HepG2 (cell line): ENCODE results near the gene CAMTA2. TPM values are rescaled to one million over a fixed set of nuclear protein-coding genes. Genes with fewer than 3 reads are reported as not detected.

ENCODE experiments used
- BCL3 ChIP-seq: sonication (generic); formaldehyde crosslinking; IDR thresholded peaks from 2 replicates; pipeline ENCODE4 v1.5.1; 2020; ENCODE audit warnings: mild to moderate bottlenecking, missing genetic modification reagents, moderate library complexity
- BORCS8-MEF2B ChIP-seq: sonication (generic); formaldehyde crosslinking; IDR thresholded peaks from 2 replicates; pipeline ENCODE4 v1.8.0; 2022; ENCODE audit warnings: mild to moderate bottlenecking, missing genetic modification reagents
- BRD4 ChIP-seq: sonication (generic); formaldehyde crosslinking; IDR thresholded peaks from 2 replicates; pipeline ENCODE4 v1.4.0; 2020; ENCODE audit warnings: missing genetic modification reagents
- CEBPG ChIP-seq: IDR thresholded peaks from 2 replicates; pipeline ENCODE4 v1.6.1; 2016
- GATAD2A ChIP-seq: IDR thresholded peaks from 2 replicates; pipeline ENCODE4 v1.6.1; 2016
- HNF4A ChIP-seq: sonication (generic); formaldehyde crosslinking; IDR thresholded peaks from 2 replicates; pipeline ENCODE4 v1.4.0; 2020; ENCODE audit warnings: missing genetic modification reagents
- KAT7 ChIP-seq: IDR thresholded peaks from 2 replicates; pipeline ENCODE4 v1.6.1; 2018; ENCODE audit warnings: borderline replicate concordance, missing compliant biosample characterization
- KAT8 ChIP-seq: IDR thresholded peaks from 2 replicates; pipeline ENCODE4 v1.6.1; 2016; ENCODE audit warnings: missing genetic modification reagents, missing compliant biosample characterization
- KDM5B ChIP-seq: sonication (generic); formaldehyde crosslinking; IDR thresholded peaks from 2 replicates; pipeline ENCODE4 v1.4.0; 2020; ENCODE audit warnings: missing genetic modification reagents, mild to moderate bottlenecking, borderline replicate concordance
- MBNL3 ChIP-seq: fragments of 250-450 bp; sonication (Bioruptor Pico); conservative IDR thresholded peaks from 2 replicates; pipeline ENCODE4 v1.8.0; 2022; ENCODE audit warnings: mild to moderate bottlenecking, inconsistent platforms
- MTERF4 ChIP-seq: sonication (generic); formaldehyde crosslinking; IDR thresholded peaks from 2 replicates; pipeline ENCODE4 v1.8.0; 2023; ENCODE audit warnings: mild to moderate bottlenecking, missing genetic modification reagents
- NFE2L1 ChIP-seq: sonication (generic); formaldehyde crosslinking; IDR thresholded peaks from 2 replicates; pipeline ENCODE4 v1.4.0; 2020; ENCODE audit warnings: missing genetic modification reagents, mild to moderate bottlenecking, borderline replicate concordance
- PBX3 ChIP-seq: sonication (generic); formaldehyde crosslinking; IDR thresholded peaks from 2 replicates; pipeline ENCODE4 v1.8.1; 2023; ENCODE audit warnings: missing genetic modification reagents, inconsistent platforms, borderline replicate concordance
- PHF20 ChIP-seq: sonication (generic); formaldehyde crosslinking; IDR thresholded peaks from 2 replicates; pipeline ENCODE4 v1.5.0; 2020; ENCODE audit warnings: mild to moderate bottlenecking, missing genetic modification reagents
- RAD51 ChIP-seq: fragments of 450-650 bp; IDR thresholded peaks from 2 replicates; pipeline ENCODE4 v1.6.1; 2016; ENCODE audit warnings: borderline replicate concordance
- SP4 ChIP-seq: sonication (generic); formaldehyde crosslinking; IDR thresholded peaks from 2 replicates; pipeline ENCODE4 v1.8.1; 2023; ENCODE audit warnings: mild to moderate bottlenecking, missing genetic modification reagents
- U2AF2 ChIP-seq: fragments of 200-400 bp; formaldehyde crosslinking; IDR thresholded peaks from 2 replicates; pipeline ENCODE4 v1.6.1; 2017; ENCODE audit warnings: low read depth, mild to moderate bottlenecking, low read length
- ZMYM4 ChIP-seq: sonication (generic); formaldehyde crosslinking; IDR thresholded peaks from 2 replicates; pipeline ENCODE4 v1.8.1; 2023; ENCODE audit warnings: mild to moderate bottlenecking, missing genetic modification reagents
- ZNF274 ChIP-seq: sonication (generic); formaldehyde crosslinking; IDR thresholded peaks from 2 replicates; pipeline ENCODE4 v1.5.1; 2020; ENCODE audit warnings: mild to moderate bottlenecking, missing genetic modification reagents
- ZNF362 ChIP-seq: sonication (generic); formaldehyde crosslinking; IDR thresholded peaks from 2 replicates; pipeline ENCODE4 v1.4.0; 2020; ENCODE audit warnings: missing genetic modification reagents, mild to moderate bottlenecking, borderline replicate concordance
- ZNF589 ChIP-seq: sonication (generic); formaldehyde crosslinking; conservative IDR thresholded peaks from 2 replicates; pipeline ENCODE4 v1.8.0; 2022; ENCODE audit warnings: mild to moderate bottlenecking, moderate library complexity, missing genetic modification reagents
- ZNF773 ChIP-seq: sonication (generic); formaldehyde crosslinking; IDR thresholded peaks from 2 replicates; pipeline ENCODE4 v1.4.0; 2020; ENCODE audit warnings: missing genetic modification reagents, borderline replicate concordance
- polyA plus RNA-seq, 8 experiments: library from polyadenylated mRNA; depleted of rRNA in 3 of 8; stranded (reverse) in 7 of 8; unstranded in 1 of 8; fragments of >200 nt; fragmentation: Illumina TruSeq in 4 of 8; extraction: Trizol in 4 of 8; gene quantifications; 2 replicates each; pipeline versions ENCODE4 v1.2.1 to v1.2.3, GENCODE V29; 2011 to 2016; ENCODE audit warnings: low read depth in 4 of 8, missing spikeins in 1 of 8, mixed read lengths in 1 of 8; ENCODE audit not compliant: insufficient read depth in 1 of 8
- total RNA-seq, 5 experiments: library from RNA; depleted of rRNA; stranded (reverse); fragments of >200 nt; fragmentation: Illumina TruSeq; extraction: Trizol; gene quantifications; 2 replicates each; pipeline ENCODE4 v1.2.3, GENCODE V29; 2016; ENCODE audit warnings: low read depth in 1 of 5
- TF ChIP-seq, protein P1 (sequence below): sonication (generic); formaldehyde crosslinking; IDR thresholded peaks from 2 replicates; pipeline ENCODE4 v1.4.0; 2020; ENCODE audit warnings: missing genetic modification reagents
- TF ChIP-seq, protein P2 (sequence below): sonication (generic); formaldehyde crosslinking; IDR thresholded peaks from 2 replicates; pipeline ENCODE4 v1.5.1; 2020; ENCODE audit warnings: missing genetic modification reagents, mild to moderate bottlenecking, borderline replicate concordance

Gene CAMTA2
- total and polyA plus RNA-seq, 2 of the 13 experiments (the other 11 are each of a cell fraction or from before 2014, with no cell fraction given) = 4.1 to 7.1 TPM

DNA sequence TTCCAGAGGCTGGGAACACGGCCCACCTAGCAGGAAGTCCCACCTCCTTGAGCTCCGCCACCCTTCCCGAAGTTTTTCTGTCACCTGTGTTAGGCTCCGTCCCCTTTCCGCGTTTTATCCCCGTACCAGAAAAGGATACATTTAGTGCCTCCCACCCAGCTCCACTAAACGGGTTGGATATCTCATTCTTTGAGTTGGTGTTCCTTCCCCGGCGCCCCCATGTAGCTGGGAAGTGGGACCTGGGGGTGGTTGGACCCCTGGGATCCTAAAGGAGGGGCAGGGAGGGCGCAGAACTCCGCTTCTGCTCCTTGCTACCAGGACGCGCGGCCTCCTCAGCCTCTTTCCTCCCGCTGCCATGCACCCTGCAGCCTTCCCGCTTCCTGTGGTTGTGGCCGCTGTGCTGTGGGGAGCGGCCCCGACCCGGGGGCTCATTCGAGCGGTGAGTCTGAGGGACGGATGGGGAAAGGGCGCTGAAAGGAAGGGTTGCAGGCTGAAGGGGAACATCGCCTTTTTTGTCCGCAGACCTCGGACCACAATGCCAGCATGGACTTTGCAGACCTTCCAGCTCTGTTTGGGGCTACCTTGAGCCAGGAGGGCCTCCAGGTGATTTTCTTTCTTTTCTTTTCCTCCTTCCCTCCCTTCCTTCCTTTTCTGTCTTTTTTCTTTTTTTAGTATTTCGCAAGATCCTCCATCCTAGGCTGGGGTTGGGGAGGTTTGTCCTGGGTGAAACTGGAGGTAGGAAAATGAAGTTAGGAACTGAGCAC lies 46.7 kb downstream of the CAMTA2 start (continued):
- no peak for TF ChIP-seq BRD4 (CRISPR knock-in tag)
- TF ChIP-seq PBX3 (CRISPR knock-in tag) = no peak
- TF ChIP-seq, protein P1, sequence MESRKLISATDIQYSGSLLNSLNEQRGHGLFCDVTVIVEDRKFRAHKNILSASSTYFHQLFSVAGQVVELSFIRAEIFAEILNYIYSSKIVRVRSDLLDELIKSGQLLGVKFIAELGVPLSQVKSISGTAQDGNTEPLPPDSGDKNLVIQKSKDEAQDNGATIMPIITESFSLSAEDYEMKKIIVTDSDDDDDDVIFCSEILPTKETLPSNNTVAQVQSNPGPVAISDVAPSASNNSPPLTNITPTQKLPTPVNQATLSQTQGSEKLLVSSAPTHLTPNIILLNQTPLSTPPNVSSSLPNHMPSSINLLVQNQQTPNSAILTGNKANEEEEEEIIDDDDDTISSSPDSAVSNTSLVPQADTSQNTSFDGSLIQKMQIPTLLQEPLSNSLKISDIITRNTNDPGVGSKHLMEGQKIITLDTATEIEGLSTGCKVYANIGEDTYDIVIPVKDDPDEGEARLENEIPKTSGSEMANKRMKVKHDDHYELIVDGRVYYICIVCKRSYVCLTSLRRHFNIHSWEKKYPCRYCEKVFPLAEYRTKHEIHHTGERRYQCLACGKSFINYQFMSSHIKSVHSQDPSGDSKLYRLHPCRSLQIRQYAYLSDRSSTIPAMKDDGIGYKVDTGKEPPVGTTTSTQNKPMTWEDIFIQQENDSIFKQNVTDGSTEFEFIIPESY (CRISPR knock-in tag) = no peak
- TF ChIP-seq, protein P2, sequence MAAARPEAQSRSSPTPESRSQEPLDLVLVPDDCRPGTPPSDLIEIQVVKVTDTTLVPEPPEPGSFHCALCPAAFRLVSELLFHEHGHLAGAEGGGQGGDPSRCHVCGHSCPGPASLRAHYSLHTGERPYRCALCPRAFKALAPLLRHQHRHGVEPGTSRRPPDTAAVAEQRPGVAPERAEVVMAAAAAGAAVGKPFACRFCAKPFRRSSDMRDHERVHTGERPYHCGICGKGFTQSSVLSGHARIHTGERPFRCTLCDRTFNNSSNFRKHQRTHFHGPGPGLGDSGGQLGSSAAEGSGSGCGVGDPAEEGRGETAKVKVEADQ (CRISPR knock-in tag) = no peak
- no peak for TF ChIP-seq ZNF589 (CRISPR knock-in tag)
- no peak for TF ChIP-seq RAD51
- TF ChIP-seq KAT7 = no peak
- no peak for TF ChIP-seq CEBPG
- no peak for TF ChIP-seq ZMYM4 (CRISPR knock-in tag)
- peak; percentile 6; the same call in 1 of the 2 replicates for TF ChIP-seq PHF20 (CRISPR knock-in tag)
- no peak for TF ChIP-seq HNF4A
- no peak for TF ChIP-seq U2AF2
- no peak for TF ChIP-seq KAT8 (CRISPR knock-in tag)
- 0 out of 2 replicates have a peak, but pooled peaks have one; percentile 34 for TF ChIP-seq BCL3
- TF ChIP-seq ZNF274 (CRISPR knock-in tag) = peak; percentile 67; the same call in 1 of the 2 replicates
- no peak for TF ChIP-seq ZNF362
- no peak for TF ChIP-seq BORCS8-MEF2B (CRISPR knock-in tag)
- no peak for TF ChIP-seq KDM5B (CRISPR knock-in tag)
- TF ChIP-seq GATAD2A = no peak
- 0 out of 2 replicates have a peak, but pooled peaks have one; percentile 48 for TF ChIP-seq MTERF4
- no peak for TF ChIP-seq MBNL3 (CRISPR knock-in tag)
- peak; percentile 29; the same call in 1 of the 2 replicates for TF ChIP-seq NFE2L1 (CRISPR knock-in tag)
- no peak for TF ChIP-seq SP4 (CRISPR knock-in tag)
- TF ChIP-seq ZNF773 (CRISPR knock-in tag) = no peak
